HEK293 (cell line): ENCODE results near the gene CFAP410.

ENCODE experiments used
- MEIS1 ChIP-seq: sonication (generic); formaldehyde crosslinking; IDR thresholded peaks from 2 replicates; pipeline ENCODE4 v1.8.1; 2022; ENCODE audit warnings: missing genetic modification reagents, mild to moderate bottlenecking, borderline replicate concordance
- MYNN ChIP-seq: fragments of 450-650 bp; formaldehyde crosslinking; IDR thresholded peaks from 2 replicates; pipeline ENCODE4 v1.5.1; 2016; ENCODE audit warnings: missing biosample characterization, missing genetic modification characterization, borderline replicate concordance
- ZBTB21 ChIP-seq: fragments of 450-650 bp; formaldehyde crosslinking; IDR thresholded peaks from 2 replicates; pipeline ENCODE4 v1.5.1; 2017; ENCODE audit warnings: missing biosample characterization, missing genetic modification characterization
- ZBTB48 ChIP-seq: fragments of 450-650 bp; formaldehyde crosslinking; IDR thresholded peaks from 2 replicates; pipeline ENCODE4 v1.5.1; 2016; ENCODE audit warnings: missing biosample characterization, missing genetic modification characterization
- ZNF501 ChIP-seq: fragments of 450-650 bp; formaldehyde crosslinking; IDR thresholded peaks from 2 replicates; pipeline ENCODE4 v1.5.1; 2016; ENCODE audit warnings: missing biosample characterization, missing genetic modification characterization
- ZNF549 ChIP-seq: fragments of 450-650 bp; IDR thresholded peaks from 2 replicates; pipeline ENCODE4 v1.5.1; 2018; ENCODE audit warnings: missing biosample characterization, missing genetic modification characterization, mild to moderate bottlenecking, inconsistent platforms, moderate library complexity
- ZNF558 ChIP-seq: fragments of 450-650 bp; formaldehyde crosslinking; IDR thresholded peaks from 2 replicates; pipeline ENCODE4 v1.5.1; 2016; ENCODE audit warnings: missing biosample characterization, missing genetic modification characterization
- ZNF621 ChIP-seq: fragments of 450-650 bp; formaldehyde crosslinking; IDR thresholded peaks from 2 replicates; pipeline ENCODE4 v1.5.1; 2017; ENCODE audit warnings: missing biosample characterization, missing genetic modification characterization
- ZNF791 ChIP-seq: fragments of 450-650 bp; formaldehyde crosslinking; IDR thresholded peaks from 2 replicates; pipeline ENCODE4 v1.5.1; 2016; ENCODE audit warnings: missing biosample characterization, missing genetic modification characterization
- ZSCAN30 ChIP-seq: fragments of 450-650 bp; IDR thresholded peaks from 2 replicates; pipeline ENCODE4 v1.5.1; 2018; ENCODE audit warnings: missing biosample characterization, mild to moderate bottlenecking, missing genetic modification characterization, moderate library complexity
- TF ChIP-seq, protein P1 (sequence below): fragments of 450-650 bp; formaldehyde crosslinking; IDR thresholded peaks from 2 replicates; pipeline ENCODE4 v1.5.1; 2016; ENCODE audit warnings: missing biosample characterization, missing genetic modification characterization
- TF ChIP-seq, protein P2 (sequence below): fragments of 450-650 bp; formaldehyde crosslinking; IDR thresholded peaks from 2 replicates; pipeline ENCODE4 v1.5.1; 2016; ENCODE audit warnings: missing biosample characterization, missing genetic modification characterization
- TF ChIP-seq, protein P3 (sequence below): fragments of 450-650 bp; IDR thresholded peaks from 2 replicates; pipeline ENCODE4 v1.5.1; 2018; ENCODE audit warnings: missing biosample characterization, mild to moderate bottlenecking, missing genetic modification characterization

DNA sequence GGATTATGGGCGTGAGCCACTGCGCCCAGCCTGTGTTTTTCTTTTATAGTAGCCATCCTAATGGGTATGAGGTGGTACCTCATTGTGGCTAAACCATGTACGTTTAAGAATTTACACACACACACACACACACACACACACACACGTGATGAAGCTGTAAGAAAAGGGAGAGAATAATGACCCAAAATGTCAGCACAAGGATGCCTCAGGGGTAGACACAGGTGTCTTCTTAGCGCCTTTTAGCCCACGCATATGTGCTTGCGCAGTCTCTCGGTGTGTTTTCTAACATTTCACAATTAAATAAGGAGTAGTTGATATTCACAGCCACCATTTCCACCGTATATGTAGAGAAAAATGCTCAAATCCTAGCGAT is 40.1 kb downstream of the CFAP410 start:
- TF ChIP-seq ZNF558 (tag by site-specific recombination) (no peak), ZNF791 (tag by site-specific recombination) (no peak), ZNF549 (no peak), ZNF621 (tag by site-specific recombination) (no peak), MEIS1 (CRISPR knock-in tag) (no peak), ZBTB21 (no peak), ZBTB48 (tag by site-specific recombination) (no peak), ZNF501 (tag by site-specific recombination) (no peak), MYNN (tag by site-specific recombination) (no peak), ZSCAN30 (tag by site-specific recombination) (no peak)
- TF ChIP-seq, protein P1, sequence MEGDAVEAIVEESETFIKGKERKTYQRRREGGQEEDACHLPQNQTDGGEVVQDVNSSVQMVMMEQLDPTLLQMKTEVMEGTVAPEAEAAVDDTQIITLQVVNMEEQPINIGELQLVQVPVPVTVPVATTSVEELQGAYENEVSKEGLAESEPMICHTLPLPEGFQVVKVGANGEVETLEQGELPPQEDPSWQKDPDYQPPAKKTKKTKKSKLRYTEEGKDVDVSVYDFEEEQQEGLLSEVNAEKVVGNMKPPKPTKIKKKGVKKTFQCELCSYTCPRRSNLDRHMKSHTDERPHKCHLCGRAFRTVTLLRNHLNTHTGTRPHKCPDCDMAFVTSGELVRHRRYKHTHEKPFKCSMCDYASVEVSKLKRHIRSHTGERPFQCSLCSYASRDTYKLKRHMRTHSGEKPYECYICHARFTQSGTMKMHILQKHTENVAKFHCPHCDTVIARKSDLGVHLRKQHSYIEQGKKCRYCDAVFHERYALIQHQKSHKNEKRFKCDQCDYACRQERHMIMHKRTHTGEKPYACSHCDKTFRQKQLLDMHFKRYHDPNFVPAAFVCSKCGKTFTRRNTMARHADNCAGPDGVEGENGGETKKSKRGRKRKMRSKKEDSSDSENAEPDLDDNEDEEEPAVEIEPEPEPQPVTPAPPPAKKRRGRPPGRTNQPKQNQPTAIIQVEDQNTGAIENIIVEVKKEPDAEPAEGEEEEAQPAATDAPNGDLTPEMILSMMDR, result no peak
- TF ChIP-seq, protein P2, sequence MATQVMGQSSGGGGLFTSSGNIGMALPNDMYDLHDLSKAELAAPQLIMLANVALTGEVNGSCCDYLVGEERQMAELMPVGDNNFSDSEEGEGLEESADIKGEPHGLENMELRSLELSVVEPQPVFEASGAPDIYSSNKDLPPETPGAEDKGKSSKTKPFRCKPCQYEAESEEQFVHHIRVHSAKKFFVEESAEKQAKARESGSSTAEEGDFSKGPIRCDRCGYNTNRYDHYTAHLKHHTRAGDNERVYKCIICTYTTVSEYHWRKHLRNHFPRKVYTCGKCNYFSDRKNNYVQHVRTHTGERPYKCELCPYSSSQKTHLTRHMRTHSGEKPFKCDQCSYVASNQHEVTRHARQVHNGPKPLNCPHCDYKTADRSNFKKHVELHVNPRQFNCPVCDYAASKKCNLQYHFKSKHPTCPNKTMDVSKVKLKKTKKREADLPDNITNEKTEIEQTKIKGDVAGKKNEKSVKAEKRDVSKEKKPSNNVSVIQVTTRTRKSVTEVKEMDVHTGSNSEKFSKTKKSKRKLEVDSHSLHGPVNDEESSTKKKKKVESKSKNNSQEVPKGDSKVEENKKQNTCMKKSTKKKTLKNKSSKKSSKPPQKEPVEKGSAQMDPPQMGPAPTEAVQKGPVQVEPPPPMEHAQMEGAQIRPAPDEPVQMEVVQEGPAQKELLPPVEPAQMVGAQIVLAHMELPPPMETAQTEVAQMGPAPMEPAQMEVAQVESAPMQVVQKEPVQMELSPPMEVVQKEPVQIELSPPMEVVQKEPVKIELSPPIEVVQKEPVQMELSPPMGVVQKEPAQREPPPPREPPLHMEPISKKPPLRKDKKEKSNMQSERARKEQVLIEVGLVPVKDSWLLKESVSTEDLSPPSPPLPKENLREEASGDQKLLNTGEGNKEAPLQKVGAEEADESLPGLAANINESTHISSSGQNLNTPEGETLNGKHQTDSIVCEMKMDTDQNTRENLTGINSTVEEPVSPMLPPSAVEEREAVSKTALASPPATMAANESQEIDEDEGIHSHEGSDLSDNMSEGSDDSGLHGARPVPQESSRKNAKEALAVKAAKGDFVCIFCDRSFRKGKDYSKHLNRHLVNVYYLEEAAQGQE (tag by site-specific recombination), result no peak
- TF ChIP-seq, protein P3, sequence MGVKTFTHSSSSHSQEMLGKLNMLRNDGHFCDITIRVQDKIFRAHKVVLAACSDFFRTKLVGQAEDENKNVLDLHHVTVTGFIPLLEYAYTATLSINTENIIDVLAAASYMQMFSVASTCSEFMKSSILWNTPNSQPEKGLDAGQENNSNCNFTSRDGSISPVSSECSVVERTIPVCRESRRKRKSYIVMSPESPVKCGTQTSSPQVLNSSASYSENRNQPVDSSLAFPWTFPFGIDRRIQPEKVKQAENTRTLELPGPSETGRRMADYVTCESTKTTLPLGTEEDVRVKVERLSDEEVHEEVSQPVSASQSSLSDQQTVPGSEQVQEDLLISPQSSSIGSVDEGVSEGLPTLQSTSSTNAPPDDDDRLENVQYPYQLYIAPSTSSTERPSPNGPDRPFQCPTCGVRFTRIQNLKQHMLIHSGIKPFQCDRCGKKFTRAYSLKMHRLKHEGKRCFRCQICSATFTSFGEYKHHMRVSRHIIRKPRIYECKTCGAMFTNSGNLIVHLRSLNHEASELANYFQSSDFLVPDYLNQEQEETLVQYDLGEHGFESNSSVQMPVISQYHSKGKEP, result no peak
